SKM-1 treated with dmso at 0.1 percent for 144 hours (cell line): ENCODE data around the gene GNRH2.
A peak's percentile ranks its signal among the peaks of the same experiment; 100 is the strongest.
"Not testable (repeated sequence)": the region's sequence is repeated elsewhere in the genome, so short reads cannot be mapped to it uniquely, and the experiment has no call there.

Experiments used
- DNase-seq: peaks from one replicate; lab custom pipeline; 2025; ENCODE audit not compliant: unreplicated experiment; lab: John Stamatoyannopoulos, UW

Gene GNRH2

DNA sequence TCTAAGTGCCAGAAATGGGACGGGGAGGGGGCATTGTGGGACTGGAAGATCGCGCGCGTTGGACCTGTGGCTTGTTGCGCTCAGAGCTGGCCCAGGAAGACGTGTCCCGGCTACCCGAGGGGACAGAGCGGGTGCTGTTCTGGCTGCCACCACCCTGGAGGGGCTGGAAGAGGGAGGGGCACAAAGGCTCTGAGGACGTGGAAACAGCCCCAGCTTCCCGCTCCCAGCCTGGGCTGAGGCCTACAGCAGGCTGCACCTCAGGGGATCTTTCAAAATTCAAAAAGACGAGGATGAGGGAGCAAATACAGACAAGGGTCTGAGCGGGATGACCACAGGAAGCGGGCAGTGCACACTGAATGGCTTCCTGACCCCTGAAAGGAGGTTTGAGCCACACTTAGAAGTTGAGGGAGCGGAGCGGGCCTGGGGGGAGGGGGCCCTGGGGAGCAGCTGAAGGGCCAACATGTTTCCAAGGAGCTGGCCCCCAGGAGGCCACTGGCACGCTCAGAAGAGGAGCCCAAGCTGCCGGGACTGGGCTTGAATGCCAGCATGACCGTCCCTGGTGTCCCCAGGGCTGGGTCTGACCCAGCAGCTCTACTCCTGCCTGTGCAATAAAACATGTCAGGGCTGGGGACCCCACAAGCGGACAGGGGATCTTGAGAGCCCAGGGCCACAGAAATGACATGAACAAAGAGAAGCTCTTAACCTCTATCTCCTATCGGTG, 29.3 kb downstream of the GNRH2 start:
- DNase-seq: no peak

DNA sequence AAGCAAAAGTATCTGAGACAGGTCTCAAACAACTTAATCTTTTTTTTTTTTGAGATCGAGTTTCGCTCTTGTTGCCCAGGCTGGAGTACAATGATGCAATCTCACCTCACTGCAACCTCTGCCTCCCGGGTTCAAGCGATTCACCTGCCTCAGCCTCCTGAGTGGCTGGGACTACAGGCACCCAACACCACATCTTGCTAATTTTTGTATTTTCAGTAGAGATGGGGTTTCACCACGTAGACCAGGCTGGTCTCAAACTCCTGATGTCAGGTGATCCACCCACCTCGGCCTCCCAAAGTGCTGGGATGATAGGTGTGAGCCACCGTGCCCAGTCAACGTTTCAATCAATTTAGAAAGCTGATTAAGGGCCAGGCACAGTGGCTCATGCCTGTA, 29.8 kb downstream of the GNRH2 start:
- DNase-seq: not testable (repeated sequence)

DNA sequence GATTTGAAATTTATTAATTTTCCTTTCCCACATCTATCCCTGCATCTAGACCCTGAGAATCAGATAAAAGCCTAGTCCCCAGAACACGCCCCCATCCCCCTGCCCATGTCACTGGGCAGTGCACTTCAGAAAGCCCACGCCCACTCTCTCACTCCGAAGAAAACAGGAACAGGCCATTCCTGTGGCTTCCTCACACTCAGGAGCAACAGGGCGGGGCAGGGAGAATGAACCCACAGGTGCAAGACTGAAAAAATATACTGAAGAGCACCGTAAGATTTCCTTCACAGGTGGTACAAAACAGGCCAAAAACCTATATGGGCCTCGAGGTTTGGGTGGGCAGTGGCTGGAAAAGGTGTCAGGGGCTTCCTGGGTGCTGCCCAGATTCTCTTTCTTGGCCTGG, 31.4 kb downstream of the GNRH2 start:
- DNase-seq: no peak

DNA sequence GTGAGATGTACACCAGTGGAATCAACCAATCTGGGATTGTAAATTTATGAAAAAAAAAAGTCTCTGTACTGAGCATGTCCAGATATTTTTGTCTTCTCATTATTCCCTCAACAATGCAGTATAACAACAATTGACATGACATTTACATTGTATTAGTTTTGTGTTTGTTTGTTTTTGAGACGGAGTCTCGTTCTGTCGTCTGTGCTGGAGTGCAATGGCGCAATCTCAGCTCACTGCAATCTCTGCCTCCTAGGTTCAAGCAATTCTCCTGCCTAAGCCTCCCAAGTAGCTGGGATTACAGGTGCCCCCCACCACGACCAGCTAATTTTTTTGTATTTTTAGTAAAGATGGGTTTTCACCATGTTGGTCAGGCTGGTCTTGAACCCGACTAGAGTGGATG, 31.9 kb downstream of the GNRH2 start:
- DNase-seq: not testable (repeated sequence)

DNA sequence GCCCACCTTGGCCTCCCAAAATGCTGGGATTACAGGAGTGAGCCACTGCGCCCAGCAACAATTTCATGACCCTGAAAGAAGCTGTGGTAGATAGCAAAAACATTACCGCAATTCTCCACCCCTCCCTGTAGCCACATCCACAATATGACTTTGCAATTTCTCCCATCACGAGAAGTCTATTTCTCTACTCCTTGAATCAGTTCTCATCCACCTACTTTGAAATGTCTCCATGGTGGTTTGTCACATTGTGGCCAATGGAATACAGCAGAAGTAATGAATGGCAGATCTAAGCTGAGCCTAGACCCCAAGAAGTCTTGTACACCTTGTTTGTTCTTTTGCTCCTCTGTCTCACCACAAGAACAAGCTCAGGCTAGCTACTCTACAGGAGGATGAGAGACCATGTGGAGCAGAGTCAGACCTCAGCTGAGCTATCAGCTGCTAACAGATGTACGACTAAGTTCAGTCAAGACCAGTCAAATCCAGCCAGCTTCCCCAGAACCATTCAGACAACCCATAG, 34.3 kb downstream of the GNRH2 start:
- no peak for DNase-seq

DNA sequence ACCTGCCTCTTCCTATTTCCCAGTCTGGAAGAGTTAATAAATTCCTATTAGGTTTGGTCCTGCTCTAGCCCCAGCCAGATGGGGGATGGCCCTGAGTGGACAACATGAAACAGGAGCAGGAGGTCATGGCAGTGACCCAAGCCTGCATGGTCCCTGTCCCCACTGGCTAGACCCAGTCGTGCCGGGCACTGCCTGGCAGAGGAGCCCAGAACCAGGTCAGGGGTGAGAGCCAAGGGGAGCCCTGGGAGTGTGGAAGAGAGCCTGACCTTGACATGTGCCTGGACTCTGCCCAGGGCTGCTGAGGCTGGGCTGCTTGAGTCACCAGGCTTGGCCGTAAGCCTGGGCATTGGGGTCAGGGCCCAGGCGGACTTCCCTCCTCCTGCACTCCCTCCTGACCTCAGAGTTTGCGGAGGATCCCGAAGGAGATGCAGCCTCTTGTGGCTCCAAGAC, 37.5 kb downstream of the GNRH2 start:
- DNase-seq: no peak

DNA sequence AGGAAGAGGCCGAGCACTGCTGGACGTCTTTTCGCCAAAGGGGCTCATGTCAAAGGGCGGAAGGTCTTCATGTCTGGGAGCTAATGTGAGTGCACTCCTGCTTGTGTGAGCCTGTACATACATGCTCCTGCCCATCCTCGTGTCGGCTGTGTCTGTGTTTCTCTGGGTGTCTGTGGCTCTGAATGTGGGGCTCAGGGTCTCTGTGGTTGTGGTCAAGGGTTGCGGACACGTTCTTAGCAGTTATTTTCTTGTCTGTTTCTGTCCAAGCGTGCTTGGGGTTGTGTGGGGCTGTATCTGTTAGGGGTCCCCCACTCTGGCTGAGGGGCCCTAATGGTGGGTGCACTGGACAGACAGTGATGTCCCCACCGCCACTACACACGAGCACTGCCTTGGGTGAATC, 38.2 kb downstream of the GNRH2 start:
- DNase-seq: no peak

DNA sequence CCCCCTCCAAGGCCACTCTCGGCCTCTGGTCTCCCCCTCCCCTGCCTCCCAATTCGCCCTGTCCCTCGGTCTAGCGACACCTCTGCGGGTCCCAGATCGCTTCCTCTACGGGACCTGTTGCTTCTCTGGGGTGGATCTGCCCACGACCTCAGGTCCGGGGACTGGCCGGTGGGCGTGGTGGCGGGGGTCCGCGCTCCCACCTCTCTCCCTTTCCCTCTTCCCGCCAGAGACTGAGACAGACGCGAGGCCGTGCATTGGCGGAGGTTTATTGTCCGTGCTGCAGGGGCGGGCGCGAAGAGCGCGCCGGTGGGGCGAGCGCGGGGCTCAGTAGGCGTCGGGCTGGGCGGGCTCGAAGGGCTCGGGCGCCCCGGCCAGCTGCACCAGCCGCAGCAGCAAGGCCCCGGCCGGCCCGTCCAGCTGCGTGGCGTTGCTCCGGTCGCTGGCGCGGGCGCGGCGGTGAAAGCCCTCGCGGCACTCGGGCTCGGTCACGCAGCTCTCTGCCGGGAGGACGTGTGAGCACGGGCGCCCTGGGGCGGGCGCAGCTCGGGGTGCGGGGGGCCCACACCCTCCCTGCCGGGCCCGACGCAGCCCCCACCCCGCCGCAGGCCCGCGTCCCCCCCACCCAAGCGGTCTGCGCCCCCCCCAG, 39.0 kb downstream of the GNRH2 start:
- DNase-seq: no peak

DNA sequence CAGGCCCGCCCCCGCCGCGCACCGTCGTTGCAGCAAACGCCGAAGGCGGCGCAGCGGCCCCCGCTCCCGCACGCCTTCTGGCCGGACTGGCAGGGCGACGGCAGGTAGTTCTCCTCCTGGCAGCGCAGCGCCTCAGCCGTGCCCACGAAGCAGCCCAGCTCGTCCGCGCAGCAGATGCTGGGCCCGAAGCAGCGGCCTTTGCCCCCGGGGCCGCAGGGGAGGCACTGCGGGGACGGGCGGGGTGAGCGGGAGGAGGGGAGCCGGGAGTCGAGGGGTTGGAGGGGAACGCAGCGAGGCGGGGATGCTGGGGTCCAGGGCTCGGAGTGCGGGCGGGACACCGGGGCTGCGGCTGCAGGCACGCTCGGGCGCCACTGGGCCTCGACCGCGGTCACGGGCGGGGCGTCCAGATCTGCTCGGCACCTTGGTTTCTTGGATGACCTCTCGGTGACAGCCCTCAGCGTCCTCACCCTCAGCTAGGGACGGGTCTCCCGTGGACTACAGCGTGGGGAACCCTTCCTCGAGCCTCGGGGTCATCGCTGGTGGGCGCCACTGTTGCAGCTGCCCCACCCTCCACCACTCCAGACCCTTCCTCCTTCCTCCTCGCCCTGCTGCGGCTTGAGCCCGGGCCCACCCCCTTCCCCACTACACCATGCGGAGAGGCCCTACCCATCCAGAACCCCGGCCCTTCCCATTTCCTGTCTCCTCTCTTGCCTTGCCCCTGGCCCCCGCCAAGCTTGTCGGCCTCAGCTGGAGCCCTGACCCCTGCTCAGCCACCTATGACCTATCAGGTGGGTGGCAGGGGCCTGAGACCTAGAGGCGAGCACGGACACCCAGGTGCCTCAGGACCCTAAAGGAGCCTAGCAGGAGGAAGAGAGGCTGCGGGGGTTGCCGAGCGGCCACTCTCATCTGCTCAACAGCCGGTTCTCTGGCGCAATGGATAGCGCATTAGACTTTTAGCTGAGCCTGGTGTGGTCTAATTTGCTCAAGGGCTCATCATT, 39.8 kb downstream of the GNRH2 start:
- no peak for DNase-seq

DNA sequence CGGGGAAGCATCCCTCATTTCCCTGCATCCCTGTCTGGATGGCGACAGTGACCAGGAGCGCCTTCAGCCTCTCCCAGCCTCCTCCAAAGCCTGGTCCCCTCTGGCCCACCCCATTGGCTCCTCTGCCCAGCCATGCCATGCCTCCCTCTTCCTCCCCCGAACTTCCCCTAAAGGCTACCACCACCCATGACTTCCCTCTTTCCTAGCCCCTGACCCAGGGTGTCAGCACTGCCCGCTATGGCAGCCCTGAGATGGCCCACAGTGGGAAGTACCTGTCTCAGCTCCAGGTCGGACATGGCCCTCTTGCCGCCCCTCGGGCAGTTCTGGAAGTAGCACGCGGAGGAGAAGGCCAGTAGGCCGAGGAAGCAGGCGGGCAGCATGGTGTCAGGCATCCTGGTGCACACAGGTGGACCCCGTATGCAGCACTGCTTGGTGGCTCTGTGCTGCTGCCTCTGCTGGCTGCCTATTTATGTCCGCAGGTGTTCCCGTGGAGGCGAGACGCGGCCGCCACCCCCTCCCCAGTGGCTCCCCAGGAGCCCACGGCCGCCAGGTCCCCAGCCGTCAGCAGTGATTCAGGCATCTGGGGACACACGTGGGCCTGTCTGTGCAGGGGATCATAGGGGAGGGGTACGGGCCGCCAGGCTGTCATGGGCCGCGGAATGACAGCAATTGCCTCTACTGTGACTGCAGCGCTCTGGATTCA, 41.0 kb downstream of the GNRH2 start, which contains the start of gene AVP:
AVP (minus strand) TSS at position 442 of the 703 bp plus-strand sequence; CDS start at position 392, 50 bp downstream.
- no peak for DNase-seq

DNA sequence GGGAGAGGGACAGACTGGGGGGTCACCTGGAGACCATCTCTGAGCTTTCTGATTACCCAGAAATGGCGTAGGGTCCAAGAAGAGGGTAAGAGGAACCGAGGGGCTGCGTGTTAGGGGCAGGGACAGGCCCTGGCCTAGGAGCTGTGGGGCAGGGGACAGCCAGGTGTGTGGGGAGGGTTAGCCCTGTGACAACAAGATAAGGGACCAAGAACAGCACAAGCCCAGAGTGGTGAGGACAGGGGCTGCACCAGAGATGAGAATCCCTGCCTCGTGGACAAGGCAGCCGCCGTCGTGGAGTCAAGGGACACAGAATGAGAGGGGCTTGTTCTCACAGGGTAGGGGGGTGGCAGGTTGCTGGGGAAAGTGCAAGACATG, 41.6 kb downstream of the GNRH2 start:
- DNase-seq: no peak

DNA sequence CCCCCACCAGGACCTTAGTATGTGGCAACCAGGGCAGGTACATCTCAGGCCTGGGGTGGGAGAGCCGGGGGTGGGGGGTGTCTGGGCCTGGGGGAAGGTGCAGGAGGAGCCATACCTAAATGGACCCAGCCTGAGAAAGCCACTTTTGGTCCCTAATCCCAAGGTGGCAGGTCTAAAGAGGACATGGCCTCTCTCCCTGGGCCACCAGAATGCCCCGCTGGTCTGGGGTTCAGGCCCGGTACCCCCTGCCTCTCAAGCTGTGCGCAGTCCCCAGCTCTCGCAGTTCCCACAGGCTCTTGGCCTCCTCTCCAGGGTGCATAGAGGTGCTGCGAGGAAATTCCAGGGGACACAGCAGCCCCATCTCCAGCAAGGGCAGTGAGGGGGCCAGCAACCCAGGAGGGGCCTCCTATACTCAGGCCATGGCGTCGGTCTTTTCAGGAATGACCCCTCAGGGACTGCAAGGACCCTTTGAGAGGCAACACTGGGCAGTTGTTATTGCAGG, 42.2 kb downstream of the GNRH2 start:
- no peak for DNase-seq

DNA sequence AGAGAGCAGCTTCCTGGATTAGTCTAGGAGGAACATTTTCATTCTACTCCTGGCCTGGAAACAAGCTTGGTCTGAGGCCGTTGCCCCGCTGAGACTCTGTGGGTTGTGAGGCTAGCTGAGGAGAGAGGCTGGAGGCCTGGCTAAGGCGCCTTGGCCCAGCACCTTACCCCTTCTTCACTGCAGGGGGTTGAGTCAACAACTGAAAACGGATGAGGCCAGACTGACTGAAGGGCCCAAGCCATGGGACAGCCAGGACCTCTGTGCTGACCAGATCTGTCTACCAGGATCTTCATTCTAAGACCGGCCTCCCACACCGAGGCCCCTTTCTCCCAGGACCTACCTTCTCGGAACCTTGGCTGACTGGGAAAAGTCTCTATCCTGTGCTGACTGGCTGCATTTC, 44.6 kb downstream of the GNRH2 start:
- no peak for DNase-seq

DNA sequence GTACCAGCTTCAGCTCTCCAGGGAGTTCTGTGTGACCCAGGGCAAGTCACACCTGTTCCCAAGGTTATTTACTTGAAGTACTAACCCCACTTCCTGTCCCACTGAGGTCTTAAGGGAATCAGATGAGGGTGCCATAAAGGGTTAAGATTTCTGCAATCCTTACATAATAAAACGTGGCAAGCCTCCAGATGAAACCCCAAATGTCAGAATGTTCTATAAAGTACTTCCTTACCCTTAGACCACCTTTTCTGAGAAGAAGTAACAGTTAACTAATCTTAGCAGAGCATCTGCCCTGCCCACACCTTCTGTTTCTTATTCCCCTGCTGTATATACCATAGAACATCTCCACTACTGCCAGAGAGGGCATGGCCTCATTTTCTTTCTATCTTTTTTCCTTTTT, 47.1 kb downstream of the GNRH2 start:
- DNase-seq: no peak

DNA sequence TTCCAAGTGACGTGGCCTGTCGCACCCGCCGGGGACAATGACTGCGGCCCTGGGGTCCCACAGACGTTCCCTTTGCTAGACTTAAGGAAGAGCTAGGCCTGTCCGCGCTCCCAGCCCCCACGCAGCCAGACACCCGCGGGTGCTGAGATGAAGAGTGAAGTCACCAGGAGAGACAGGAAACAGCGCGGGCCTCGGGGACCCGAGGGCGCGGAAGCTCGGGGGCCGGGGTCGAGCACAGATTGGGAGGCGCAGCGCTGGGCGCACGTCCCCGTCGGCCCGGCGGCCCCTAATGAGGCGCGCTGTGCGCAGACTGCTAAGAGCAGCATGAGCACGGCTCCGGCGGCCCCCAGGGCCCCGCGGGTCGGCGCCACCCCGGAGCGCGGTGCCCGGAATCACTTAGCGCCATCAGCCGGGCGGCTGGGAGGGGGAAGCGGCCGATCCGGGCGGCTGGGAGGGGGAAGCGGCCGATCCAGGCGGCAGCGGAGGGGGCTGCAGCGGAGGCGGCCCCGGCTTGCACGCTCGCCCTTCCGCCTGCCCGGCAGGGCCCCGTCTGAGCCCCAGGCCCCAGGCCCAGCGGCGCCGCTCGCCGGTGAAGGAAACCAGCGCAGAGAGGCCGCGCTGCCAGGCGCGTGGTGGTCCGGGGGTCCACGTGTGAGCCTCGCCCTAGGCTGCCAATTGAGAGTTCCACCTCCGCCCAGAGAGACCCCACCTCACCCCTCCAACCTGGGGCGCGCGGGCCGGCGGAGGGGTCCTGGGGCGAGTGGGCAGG, 49.4 kb downstream of the GNRH2 start:
- DNase-seq: no peak

DNA sequence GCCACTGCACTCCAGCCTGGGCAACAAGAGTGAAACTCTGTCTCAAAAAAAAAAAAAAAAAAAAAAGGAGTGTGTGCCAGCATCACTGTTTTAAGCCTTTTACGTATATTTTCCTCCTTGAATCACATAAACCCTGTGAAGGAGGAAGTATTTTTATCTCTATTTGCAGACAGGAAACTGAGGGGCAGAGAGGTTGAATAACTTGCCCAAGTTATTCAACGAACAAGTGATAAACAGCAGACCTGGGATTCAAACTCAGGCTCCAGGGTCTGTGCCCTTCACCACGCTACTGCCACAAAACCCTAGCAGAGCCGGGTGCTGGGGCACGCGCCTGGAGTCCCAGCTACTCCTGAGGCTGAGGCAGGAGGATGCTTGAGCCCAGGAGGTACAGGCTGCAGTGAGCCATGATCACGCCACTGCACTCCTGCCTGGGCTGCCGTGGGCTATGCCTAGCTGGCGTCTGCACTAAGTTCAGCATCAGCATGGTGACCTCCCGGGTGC, 50.5 kb downstream of the GNRH2 start:
- DNase-seq: peak; percentile 37

DNA sequence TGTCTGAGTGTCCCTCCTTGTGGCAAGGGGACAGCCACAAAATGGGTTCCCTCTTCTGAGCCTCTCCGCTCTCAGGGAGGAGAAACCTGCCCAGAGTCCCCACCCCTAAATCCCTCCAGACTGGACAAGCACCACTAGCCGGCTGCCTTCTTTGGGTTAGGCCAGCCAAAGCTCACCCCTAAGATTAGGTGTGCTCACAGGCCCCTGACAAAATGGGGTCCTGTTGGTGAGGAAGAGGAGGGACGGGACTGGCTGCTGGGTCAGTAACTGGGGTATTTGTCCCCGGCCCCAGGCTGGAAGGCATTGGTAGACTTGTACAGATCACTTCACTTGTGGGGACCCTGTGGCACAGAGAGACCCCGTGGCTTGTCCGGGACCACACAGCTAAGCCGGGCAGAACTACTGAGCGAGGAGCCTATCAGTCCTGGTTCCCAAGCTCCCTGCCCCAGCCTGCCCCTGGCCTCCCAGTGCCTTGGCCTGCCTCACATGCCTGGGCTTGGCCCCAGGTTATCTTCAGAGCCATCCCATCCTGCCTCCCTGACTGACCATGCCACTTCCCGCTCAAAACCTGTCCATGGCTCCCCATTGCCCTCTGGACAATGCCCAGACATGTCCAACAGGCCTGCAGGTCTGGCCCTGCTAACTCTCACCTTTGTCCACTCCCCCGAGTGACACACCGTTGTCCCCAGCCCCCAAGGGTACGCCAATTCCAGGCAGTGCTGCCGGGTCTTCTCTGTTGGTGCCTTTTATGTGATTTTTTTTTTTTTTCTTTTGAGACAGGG, 51.6 kb downstream of the GNRH2 start:
- DNase-seq: no peak
